ENCODE data around the gene CD7.
"Not testable (repeated sequence)": the region's sequence is repeated elsewhere in the genome, so short reads cannot be mapped to it uniquely, and the experiment has no call there.

CD7 gene

DNA sequence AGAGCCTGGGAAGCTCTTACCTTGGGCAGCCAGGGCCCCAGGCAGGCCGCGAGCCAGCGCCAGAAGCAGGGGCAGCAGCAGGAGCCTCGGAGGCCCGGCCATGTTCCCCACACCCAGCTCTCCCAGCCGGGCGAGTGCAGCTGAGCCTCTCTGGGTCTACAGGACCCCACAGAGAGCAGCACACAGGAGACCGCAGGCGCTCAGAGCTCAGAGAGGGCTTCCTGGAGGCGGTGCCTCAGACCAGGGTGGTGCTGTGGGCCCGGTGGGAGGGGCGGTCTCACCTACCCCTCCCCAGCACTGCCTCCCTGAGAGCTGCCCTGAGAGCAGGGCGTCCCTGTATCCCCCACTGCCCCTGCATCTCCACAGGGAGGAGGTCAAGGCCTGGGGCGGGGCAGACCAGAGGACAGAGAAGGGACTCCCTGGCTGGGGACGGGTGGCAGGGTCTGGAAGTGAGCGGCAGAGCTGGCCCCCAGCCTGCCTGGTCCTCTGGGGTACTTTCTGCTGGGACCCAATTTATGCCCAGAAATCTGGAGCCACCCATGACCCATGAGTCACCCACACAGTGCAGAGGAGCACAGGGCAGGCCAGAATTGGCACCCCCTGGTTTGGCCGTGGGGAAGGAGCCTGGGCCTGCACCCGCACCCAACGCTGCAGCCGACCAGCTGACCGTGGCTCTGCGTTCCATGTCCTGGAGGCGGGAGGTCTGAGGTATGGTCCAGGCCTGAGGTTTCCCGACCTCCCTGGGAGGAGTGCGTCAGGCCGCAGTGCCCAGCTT, at the start of gene CD7:
CD7 (minus strand) TSS at position 215 of the 775 bp plus-strand sequence; CDS start at position 102, 113 bp downstream.
- DNase-seq, result no peak

DNA sequence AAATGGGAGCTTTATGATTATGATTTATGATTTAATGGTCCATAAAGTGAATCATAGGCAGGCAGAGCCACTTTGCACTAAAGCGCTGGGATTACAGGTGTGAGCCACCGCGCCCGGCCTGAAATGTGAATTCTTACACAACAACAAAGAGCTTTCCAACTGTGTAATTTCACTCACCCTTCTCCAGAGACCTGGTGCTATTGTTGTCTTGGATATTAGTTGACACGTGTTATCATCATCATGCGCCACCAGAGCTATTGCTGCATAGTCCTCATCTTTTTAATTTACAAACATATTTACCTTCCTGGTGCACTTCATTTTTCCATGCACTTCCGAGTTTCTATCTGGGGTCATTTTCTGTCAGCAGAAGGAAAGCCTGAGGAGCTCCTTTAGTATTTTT, 49.3 kb upstream of the CD7 start:
- DNase-seq, result peak; percentile 44

DNA sequence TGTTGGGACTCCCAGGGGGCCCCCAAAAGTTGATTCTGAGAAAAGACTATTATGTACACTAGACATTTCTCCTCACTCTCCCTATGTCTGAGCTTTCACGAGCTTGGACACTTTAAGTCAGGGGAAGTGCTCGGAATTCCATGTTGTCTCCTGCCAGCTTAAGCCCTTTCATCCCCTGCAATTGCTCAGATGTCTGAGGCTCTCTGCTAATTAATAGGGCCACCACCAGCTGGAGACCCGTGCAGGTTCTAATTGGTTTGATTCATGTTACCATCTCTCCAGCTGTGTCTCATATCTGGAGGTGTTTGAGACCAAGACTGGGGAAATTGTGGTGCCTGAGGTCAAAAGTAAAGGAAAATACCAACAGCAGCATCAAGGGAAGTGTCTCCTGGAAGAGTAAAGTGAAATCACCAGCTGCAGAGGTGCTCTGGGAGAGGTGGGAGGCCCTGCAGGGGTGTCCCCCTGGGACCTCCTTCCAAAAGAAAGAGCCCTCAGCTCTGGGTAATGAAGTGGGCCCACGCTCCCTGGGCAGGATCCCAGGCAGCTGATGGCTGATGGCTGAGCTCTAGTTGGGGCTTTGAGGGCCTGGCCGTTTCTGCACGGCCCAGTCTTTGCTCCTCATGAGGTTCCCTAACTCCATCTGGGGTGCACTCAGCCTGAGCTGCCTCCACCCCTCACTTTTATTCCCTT, 48.3 kb upstream of the CD7 start:
- DNase-seq, result no peak

DNA sequence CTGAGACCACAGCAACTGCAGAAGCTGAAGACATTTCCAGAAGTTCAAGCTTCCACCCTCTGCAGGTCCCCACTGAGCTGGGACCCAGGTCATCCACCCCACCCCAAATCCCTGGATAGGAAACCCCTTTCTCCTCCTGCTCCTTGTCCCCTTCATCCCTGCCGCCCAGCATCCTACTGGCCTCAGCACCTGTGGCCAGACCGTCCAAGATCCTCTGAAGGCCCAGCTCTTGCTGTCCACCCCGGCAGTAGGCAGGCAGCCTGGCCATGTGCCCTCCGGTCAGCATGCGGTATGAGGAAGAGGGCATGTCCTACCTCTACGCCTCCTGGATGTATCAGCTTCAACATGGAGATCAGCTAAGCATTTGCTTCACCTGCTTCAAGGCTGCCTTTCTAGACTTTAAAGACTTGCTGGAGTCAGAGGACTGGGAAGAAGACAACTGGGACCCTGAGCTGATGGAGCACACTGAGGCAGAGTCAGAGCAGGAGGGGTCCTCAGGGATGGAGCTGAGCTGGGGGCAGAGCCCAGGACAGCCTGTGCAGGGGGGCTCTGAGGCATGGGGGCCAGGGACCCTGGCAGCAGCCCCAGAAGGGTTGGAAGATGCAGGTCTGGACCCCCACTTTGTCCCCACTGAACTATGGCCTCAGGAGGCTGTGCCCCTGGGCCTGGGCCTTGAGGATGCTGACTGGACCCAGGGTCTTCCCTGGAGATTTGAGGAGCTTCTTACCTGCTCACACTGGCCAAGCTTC, 44.7 kb upstream of the CD7 start:
- no peak for DNase-seq

DNA sequence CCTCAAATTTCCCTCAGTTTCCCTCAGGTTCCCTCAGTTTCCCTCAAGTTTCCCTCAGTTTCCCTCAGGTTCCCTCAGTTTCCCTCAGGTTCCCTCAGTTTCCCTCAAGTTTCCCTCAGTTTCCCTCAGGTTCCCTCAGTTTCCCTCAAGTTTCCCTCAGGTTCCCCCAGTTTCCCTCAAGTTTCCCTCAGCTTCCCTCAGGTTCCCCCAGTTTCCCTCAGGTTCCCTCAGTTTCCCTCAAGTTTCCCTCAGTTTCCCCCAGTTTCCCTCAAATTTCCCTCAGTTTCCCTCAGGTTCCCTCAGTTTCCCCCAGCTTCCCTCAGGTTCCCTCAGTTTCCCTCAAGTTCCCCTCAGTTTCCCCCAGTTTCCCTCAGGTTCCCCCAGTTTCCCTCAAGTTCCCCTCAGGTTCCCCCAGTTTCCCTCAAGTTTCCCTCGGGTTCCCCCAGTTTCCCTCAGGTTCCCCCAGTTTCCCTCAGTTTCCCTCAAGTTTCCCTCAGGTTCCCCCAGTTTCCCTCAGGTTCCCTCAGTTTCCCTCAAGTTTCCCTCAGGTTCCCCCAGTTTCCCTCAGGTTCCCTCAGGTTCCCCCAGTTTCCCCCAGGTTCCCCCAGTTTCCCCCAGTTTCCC, 42.2 kb upstream of the CD7 start:
- DNase-seq, result not testable (repeated sequence)

DNA sequence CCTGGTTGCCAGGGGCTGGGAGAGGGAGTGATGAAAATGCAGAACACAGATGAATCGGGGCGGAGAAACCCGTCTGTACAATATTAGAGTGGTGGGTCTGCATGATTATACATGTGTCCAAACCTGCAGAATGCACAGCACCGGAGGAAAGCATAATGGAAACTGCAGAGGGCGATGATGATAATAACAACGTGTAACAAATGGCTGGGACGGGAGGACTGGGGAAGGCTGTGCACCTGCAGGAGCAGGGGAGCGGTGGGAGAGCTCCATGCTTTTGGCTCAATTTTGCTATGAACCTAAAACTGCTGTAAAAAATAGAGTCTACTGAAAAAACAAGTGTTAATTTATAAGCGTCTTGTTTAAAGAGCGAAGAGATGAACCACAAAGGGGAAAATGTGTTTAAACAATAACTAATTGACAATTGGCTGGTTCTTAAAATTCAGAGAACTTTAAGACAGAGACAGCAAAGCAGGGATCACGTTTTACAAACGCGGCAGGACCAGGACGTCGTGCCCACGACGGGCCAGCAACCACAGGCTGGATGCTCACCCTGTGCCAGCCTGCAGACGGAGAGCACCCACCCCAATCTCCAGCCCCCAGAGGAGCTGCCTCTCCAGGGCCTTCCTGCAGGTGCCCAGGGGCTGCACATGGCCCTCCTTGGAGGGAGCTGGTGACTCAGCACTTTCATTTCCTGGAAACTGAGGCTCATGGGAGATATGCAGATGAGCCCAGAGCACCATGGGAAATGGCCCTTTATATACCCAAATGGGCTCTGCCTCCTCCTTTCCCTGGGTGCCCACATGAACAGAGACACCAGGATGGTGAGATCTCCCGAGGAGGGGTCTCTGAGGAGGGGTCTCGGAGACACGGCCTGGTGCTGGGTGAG, 41.3 kb upstream of the CD7 start, which contains the start of gene TEX19:
TEX19 (plus strand) TSS at position 783 of the 886 bp plus-strand sequence. CDS start 2,904 bp downstream, outside the sequence.
- peak; percentile 20 for DNase-seq

DNA sequence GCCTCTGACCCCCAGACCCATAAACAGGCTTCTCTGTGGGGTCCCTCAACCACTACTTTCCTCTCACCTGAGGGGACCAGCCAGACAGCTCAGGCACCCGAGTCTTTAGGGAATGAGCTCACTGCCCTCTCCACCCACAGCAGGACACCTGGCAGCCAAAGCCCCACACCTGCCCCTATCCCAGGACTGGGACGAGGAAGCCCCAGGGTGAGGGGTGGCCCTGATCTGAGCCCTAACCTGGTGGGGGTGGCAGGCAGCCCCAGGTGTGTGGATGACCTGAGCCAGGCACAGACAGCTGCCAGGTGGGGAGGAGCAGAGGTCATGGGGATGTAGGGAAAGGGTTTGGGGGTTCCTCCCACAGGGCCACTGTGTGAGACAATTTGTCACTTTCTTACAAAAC, 40.0 kb upstream of the CD7 start:
- no peak for DNase-seq

DNA sequence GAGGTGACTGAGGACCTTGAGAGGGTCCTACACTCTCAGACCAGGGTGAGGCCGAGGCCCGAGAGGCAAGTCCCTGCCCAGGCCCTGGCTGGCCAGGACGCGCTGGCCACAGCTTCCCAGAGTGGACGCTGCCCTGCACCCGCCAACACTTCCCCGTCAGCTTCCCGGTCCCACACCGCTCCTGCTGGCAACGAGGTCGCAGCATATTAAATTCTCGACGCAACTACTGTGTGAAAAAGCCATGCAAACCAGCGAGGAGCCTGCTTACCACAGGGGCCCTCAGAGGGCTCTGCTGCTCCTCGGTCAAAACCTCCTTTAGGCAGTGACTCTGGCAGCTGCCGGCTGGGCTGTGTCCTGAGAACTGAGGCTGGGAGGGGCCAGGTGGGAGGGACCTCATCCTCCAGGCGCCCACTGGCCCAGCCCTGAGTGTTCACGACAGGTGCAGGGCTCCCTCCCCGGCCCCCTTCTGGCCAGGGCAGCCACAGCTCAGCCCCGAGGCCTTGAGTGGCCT, 39.5 kb upstream of the CD7 start:
- DNase-seq, result no peak

DNA sequence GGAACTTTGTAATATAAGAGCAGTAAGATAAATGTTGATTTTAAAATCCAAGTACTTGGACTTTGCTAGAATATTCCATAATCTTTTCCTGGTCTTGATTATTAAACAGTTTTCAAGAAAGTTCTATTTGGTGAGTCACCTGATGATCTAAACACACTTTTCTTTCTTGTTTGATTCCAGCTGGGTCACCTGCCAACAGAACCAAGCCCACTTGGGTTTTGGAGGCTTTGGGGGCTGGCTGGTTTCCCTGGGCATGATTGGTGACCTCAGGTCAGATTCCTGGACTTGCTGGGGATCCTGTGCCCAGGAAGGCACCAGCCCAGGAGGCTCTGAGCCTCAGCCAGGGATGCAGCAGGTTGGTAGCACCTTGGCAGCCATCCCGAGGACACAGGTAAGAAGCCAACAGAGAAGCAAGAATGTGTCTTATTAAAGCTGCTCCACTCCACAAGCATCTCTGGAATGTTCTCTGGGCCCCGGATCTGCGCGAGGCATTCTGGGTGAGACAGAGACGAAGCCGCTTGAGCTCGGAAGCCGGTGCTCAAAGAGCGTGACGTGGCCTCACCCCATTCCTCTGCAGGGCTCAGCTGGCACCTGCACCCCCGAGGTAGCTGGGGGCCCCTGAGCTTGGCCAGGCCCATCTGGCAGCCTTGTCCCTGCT, 38.5 kb upstream of the CD7 start:
- no peak for DNase-seq

DNA sequence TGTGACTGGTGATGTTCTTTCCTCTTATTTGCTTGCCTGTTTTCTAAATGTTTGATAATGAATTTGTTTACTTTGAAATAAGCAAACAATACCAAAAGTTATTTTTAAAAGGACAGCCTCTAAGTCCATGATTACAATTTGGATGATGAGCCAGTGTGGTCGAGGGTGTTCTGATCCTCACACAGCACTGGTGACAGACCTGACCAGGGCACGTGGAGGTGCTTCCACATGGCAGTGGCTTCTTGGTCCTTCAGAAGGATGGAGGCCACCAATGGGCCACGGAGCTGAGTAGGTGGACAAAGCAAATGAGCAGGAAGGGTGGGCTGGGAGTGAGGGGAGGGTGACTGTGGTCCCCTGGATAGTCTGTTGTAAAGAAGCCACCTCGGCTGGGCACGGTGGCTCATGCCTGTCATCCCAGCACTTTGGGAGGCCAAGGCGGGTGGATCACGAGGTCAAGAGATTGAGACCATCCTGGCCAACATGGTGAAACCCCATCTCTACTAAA, 37.4 kb upstream of the CD7 start:
- DNase-seq, result no peak

DNA sequence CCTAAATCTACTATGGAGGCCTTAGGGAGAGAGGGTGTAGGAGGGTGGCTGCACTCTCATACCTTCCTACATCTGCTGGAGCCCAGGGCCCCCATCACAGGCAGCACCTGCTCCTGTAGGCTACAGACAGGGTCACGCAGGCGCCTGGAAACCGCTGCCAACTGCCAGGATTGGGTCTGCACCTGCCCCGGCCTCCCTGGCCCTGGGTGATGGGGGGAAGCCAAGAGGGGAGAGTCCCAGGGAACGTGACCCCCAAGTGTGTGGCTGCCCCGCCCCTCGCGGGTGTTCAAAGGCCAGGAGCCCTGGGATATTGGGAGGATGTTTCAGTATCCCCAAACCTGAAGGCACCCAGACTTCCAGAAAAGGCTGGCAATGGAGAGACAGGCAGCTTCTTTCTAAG, 36.1 kb upstream of the CD7 start:
- DNase-seq, result no peak

DNA sequence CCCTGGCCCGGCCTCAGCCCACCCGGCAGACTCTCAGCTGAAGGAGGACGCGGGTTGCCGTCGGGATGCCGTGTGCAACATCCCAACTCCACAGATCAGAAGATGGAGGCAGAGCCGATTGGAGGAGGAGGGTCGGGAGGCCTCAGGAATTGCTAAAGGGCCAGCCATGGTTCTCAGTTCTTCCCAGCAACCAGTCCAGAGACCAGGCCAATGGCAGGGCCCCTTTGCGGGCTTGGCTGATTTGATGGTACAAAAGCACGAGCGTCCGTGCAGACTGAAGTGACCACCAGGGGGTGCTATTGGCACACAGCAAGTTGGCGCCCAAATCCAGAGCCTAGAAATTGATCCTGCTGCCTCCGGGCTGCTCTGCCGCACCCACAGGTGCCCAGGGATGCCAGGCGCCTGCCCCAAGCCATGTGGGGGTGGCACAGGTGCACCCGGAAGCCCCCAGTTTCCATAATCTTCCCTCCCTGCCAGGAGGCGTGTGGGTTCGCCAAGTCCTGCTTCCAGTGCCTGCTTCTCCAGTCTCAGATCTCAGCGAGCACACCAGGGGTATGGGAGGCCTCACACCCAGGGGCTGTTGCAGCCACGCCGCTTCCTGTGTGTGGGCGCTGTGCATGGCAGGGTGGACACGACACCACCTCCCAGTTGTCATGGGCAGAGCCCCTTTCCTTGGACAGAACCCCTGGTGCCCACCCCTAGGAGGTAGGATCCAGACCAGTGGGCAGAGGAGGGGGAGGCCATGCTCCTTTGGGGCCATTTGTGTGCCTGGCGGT, 34.5 kb upstream of the CD7 start:
- peak; percentile 66 for DNase-seq

DNA sequence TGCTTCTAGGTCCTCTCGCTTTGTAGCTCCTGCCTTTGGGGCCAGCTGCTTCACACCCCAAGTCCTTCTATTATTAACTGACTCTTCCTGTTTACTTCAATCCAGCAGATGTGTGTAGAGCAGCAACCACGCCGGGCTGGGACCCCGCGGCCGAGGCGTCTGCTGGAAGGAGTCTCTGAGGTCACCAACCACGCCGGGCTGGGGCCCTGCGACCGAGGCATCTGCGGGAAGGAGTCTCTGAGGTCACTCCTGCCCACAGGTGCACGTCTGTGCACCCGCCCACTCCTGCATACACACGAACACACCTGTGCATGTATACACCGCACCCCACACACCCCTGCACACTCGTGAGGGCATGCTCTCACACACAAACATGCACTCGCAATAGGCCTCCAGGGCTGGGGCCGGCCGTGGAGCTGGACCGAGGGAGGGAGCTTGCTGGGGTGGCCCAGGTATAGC, 33.9 kb upstream of the CD7 start:
- DNase-seq, result no peak

DNA sequence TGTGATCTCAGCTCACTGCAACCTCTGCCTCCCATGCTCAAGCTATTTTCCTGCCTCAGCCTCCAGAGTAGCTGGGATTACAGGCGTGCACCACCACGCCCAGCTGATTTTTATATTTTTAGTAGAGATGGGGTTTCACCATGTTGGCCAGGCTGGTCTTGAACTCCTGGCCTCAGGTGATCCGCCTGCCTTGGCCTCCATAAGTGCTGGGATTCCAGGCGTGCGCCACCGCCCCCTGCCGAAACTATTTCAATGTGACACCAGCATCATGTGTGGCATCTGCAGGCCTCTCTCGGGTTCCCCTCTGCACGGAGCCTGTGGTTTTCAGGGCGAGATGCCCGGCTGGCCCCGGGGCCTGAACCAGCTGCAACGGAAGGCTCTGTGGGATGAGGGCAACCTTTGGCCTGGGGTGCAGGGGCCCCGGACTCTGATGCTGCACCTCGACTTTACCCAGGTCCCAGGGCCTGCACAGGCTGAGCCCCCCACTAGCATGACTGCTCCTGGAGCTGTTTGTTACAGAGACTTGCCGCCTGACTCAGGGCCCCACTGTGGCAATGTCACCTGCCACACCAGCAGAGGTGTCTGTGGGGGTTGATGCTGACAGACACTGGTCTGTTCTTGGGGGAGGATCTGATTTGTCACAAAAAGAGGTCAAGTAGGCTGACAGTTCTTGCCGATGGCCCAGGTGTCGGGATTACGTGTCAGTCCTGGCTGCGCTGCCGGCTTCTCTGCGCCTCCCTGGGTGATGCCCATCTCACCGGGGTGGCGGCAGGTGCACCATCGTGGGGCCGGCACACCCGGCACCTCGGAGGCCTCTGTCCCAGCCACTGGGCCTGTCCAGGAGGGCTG, 33.0 kb upstream of the CD7 start:
- no peak for DNase-seq

DNA sequence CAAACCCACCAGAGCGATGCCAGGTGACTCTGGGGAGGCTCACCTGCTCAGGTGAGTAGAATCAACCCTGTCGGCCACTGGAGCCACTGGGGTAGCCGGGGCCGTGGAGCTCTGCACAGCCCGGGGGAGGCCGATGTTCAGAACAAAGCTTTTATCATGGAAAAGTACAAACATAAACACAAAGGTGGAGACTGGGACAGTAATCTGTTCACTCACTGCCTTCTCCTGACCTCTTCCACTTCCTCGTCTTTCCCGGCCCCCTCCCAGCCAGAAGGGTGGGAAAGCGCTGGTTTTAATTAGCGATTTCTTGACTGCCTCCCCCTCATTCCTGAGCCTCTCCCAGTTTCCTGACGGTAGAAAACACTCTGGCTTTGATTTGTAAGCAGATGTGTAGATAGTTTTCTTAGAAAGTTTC, 31.9 kb upstream of the CD7 start:
- no peak for DNase-seq

DNA sequence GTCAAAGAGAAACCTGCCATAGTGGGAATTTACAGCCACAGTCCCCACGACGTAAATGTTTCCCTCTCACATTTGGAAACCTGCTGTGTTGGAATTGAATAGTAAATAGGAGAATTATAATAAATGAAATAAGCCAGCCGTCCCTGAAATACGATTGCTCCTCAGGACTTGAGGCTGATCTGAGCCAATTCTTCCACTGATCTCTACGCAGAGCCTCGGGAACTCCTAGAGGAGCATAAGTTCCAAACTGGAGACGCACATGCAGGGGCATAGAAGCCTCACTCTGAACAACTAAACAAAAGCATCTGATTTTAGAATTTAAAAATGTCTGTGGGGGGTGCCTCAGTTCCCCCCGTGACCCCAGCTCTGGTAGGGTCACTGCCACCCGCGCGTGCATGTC, 31.5 kb upstream of the CD7 start:
- DNase-seq, result no peak

DNA sequence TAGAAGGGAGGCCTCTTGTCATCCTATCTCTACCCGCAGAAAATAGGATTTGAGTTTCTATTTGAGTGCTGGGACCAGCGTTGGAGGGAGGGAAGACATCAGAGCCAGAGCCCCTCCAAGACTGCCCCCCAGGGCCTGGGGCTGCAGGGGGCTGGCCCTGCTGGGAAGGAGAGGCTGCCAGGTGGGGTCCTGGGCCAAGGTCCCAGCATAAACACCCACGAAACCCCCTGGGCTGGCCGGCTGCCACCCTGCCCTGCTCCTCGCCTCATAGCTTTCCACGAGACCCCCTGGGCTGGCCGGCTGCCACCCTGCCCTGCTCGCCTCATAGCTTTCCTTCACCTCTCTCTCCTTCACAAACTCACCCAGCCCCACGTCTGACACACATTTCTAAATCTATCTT, 31.0 kb upstream of the CD7 start:
- no peak for DNase-seq

DNA sequence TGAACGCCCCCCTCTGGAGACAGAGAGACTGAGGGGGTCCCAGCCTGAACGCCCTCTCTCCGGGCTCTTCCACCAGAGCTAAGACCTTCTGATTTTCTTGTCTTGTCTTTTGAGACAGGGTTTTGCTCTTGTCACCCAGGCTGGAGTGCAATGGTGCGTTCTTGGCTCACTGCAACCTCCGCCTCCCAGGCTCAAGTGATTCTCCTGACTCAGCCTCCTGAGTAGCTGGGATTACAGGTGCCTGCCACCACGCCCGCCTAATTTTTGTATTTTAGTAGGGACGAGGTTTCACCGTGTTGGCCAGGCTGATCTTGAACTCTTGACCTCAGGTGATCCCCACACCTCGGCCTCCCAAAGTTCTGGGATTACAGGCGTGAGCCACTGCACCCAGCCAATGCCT, 30.6 kb upstream of the CD7 start:
- DNase-seq, result not testable (repeated sequence)

Measured in NCI-H748 treated with DMSO at 0.1 percent for 48 hours (cell line).